C4-2B (cell line): ENCODE measurements around the gene SLC22A5.

Experiments
- H3K27ac ChIP-seq: fragments of 450-650 bp; 2 replicates; pipeline ENCODE4 v1.5.1; 2017
- CTCF ChIP-seq: fragments of 450-650 bp; conservative IDR thresholded peaks from 2 replicates; pipeline ENCODE4 v1.5.1; 2017; ENCODE audit warnings: mild to moderate bottlenecking
- ZFX ChIP-seq: fragments of 450-650 bp; IDR thresholded peaks from 2 replicates; pipeline ENCODE4 v1.6.1; 2017

The SLC22A5 gene

DNA sequence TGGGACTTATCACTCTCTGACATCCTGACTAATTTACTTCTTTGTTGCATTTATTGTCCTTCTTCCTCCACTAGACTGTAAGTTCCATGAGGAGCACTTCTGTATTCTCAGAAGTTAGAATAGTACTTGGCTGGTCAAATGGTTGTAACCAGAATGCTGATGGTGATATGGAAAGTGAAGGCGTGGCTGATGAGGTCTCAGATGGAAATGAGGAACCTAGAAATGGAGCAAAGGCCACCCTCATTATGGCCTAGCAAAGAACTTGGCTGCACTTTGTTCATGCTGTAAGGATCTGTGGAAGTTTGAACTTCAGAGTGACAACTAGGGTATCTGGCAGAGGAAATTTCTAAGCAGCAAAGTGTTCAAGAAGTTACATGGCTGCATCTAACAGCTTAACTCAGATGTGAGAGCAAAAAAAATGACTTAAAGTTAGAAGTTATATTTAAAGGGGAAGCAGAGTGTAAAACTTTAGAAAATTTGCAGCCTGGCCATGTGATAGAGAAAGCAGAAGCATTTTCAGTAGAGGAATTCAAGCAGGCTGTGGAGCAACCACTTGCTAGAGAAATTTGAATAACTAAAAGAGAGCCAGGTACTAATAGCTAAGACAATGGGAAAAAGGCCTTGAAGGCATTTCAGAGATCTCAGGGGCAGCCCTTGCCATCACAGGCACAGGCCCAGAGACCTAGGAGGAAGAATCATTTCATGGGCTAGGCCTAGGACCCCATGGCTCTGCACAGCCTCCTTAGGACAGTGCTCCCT, 14.9 kb upstream of the SLC22A5 start:
- TF ChIP-seq ZFX (no peak), CTCF (no peak)
- no peak overlapping the region for H3K27ac ChIP-seq

DNA sequence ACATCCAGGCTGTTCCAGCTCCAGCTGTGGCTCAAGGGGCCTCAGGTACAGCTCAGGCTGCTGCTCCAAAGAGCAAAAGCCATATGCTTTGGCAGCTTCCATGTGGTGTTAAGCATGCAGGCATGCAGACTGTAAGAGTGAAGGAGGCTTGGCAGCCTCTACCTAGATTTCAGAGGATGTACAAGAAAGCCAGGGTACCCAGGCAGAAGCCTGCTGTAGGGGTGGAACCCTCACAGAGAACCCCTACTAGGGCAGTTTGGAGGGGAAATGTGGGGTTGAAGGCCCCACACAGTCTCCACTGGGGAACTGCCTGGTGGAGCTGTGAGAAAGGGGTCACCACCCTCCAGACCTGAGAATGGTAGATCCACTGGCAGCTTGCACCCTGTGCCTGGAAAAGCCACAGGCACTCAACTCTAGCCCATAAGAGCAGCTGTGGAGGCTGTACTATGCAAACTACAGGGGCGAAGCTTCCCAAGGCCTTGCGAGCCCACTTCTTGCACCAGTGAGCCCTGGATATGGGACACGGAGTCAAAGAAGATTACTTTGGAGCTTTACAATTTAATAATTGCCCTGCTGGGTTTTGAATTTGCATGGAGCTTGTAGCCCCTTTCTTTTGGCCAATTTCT, 14.3 kb upstream of the SLC22A5 start:
- no peak for TF ChIP-seq ZFX
- TF ChIP-seq CTCF: no peak

GRCh38 chr5:132358775-132359174, 10.7 kb upstream of the SLC22A5 start:
- TF ChIP-seq ZFX (no peak), CTCF (no peak)
- H3K27ac ChIP-seq: no peak overlapping the region

More for the DNA sequence above, 14.3 kb upstream of the SLC22A5 start:
- H3K27ac ChIP-seq: no peak overlapping the region

DNA sequence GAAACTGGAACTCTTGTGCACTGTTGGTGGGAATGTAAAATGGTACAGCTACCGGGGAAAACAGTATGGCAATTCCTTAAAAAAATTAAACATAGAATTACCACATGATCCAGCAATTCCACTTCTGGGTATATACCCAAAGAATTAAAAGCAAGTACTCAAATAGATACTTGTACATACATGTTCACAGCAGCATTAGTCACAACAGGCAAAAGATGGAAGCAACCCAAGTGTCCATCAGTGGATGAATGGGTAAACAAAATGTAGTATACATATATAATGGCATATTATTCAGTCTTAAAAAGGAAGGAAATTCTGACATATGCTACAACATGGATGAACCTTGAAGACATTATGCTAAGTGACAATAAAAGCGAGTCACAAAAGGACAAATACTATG, 7.4 kb upstream of the SLC22A5 start:
- H3K27ac ChIP-seq: no peak overlapping the region
- no peak for TF ChIP-seq CTCF
- TF ChIP-seq ZFX: no peak

GRCh38 chr5:132363431-132364112, 5.9 kb upstream of the SLC22A5 start:
- no peak overlapping the region for H3K27ac ChIP-seq
- TF ChIP-seq ZFX: no peak
- TF ChIP-seq CTCF: no peak

GRCh38 chr5:132364319-132364718, 5.2 kb upstream of the SLC22A5 start:
- TF ChIP-seq ZFX (no peak), CTCF (no peak)
- H3K27ac ChIP-seq: no peak overlapping the region

GRCh38 chr5:132365213-132365612, 4.3 kb upstream of the SLC22A5 start:
- TF ChIP-seq ZFX (no peak), CTCF (no peak)
- no peak overlapping the region for H3K27ac ChIP-seq
